DOHH2 (cell line): ENCODE data around the gene LGR5.

Experiments used
- H3F3A ChIP-seq: fragments of 200-600 bp; sonication (generic), shearing (Covaris generic); 2 replicates; pipeline ENCODE4 v1.6.0; 2016; ENCODE audit warnings: antibody characterized with exemption, mild to moderate bottlenecking; ENCODE audit not compliant: control insufficient read depth, insufficient read depth
- H3K27ac ChIP-seq: fragments of 200-600 bp; sonication (generic); 2 replicates; pipeline ENCODE4 v1.5.1; 2014; ENCODE audit warnings: low read depth, mild to moderate bottlenecking, low read length, moderate library complexity
- H3K27me3 ChIP-seq: fragments of 200-600 bp; sonication (generic); 2 replicates; pipeline ENCODE4 v1.6.1; 2014; ENCODE audit warnings: mild to moderate bottlenecking, low read length, mixed read lengths; ENCODE audit not compliant: control insufficient read depth
- H3K36me3 ChIP-seq: fragments of 200-600 bp; sonication (generic); 2 replicates; pipeline ENCODE4 v1.6.1; 2014; ENCODE audit warnings: mild to moderate bottlenecking, low read length, moderate library complexity, mixed read lengths; ENCODE audit not compliant: control insufficient read depth
- H3K4me1 ChIP-seq: fragments of 200-600 bp; sonication (generic); 2 replicates; pipeline ENCODE4 v1.6.1; 2014; ENCODE audit warnings: mild to moderate bottlenecking, low read length, mixed read lengths; ENCODE audit not compliant: control insufficient read depth
- H3K4me2 ChIP-seq: fragments of 200-600 bp; sonication (generic); 2 replicates; pipeline ENCODE4 v1.6.0; 2014; ENCODE audit warnings: mild to moderate bottlenecking, low read length, moderate library complexity
- H3K4me3 ChIP-seq: fragments of 200-600 bp; sonication (generic); 2 replicates; pipeline ENCODE4 v1.5.1; 2014; ENCODE audit warnings: mild to moderate bottlenecking, low read length, mixed read lengths
- H3K79me2 ChIP-seq: fragments of 200-600 bp; sonication (generic); 2 replicates; pipeline ENCODE4 v1.6.1; 2014; ENCODE audit warnings: mild to moderate bottlenecking, low read length, mixed read lengths; ENCODE audit not compliant: control insufficient read depth
- H3K9me2 ChIP-seq: fragments of 200-600 bp; sonication (generic); replicated peaks from 2 replicates; pipeline ENCODE4 v1.6.1; 2014; ENCODE audit warnings: mild to moderate bottlenecking, low read length, mixed read lengths; ENCODE audit not compliant: control insufficient read depth
- H3K9me3 ChIP-seq: fragments of 200-600 bp; sonication (generic); 2 replicates; pipeline ENCODE4 v1.6.1; 2014; ENCODE audit warnings: antibody characterized with exemption, low read length, mixed read lengths; ENCODE audit not compliant: control insufficient read depth, insufficient read depth
- H4K20me1 ChIP-seq: fragments of 200-600 bp; sonication (generic); 2 replicates; pipeline ENCODE4 v1.6.0; 2014; ENCODE audit warnings: low read depth, mild to moderate bottlenecking, antibody characterized with exemption, low read length, moderate library complexity; ENCODE audit not compliant: control insufficient read depth, insufficient read depth
- CTCF ChIP-seq: fragments of 200-600 bp; sonication (generic); IDR thresholded peaks from one replicate; pipeline ENCODE4 v1.5.1; 2014; ENCODE audit warnings: antibody characterized with exemption, mild to moderate bottlenecking, low read depth, low read length; ENCODE audit not compliant: poor library complexity, severe bottlenecking
- EZH2phosphoT487 ChIP-seq: fragments of 200-600 bp; sonication (generic); IDR thresholded peaks from 2 replicates; pipeline ENCODE4 v1.6.1; 2017; ENCODE audit warnings: borderline replicate concordance, mild to moderate bottlenecking, antibody characterized with exemption, low read length, moderate library complexity, mixed read lengths

The LGR5 gene

GRCh38 chr12:71524626-71525025 is 85.0 kb downstream of the LGR5 start:
- no peaks in the 10 kb centered on the region for H4K20me1 ChIP-seq
- no peak for TF ChIP-seq CTCF
- TF ChIP-seq EZH2phosphoT487 = no peak
- H3F3A ChIP-seq = no peaks in the 10 kb centered on the region
- no peaks in the 10 kb centered on the region for H3K9me2 ChIP-seq
- no peaks in the 10 kb centered on the region for H3K4me1 ChIP-seq
- no peak overlapping the region for H3K4me3 ChIP-seq
- no peak overlapping the region for H3K4me2 ChIP-seq
- H3K36me3 ChIP-seq = no peaks in the 10 kb centered on the region
- no peaks in the 10 kb centered on the region for H3K79me2 ChIP-seq
- H3K9me3 ChIP-seq = no peaks in the 10 kb centered on the region
- peaks cover 14% of the 10 kb centered on the region for H3K27me3 ChIP-seq
- H3K27ac ChIP-seq = no peak overlapping the region

GRCh38 chr12:71533703-71534102 is 94.1 kb downstream of the LGR5 start:
- H3F3A ChIP-seq = no peaks in the 10 kb centered on the region
- no peaks in the 10 kb centered on the region for H4K20me1 ChIP-seq
- H3K4me1 ChIP-seq = no peaks in the 10 kb centered on the region
- H3K9me2 ChIP-seq = no peaks in the 10 kb centered on the region
- H3K4me2 ChIP-seq = no peak overlapping the region
- H3K36me3 ChIP-seq = no peaks in the 10 kb centered on the region
- no peak overlapping the region for H3K4me3 ChIP-seq
- TF ChIP-seq EZH2phosphoT487 (no peak), CTCF (no peak)
- no peaks in the 10 kb centered on the region for H3K9me3 ChIP-seq
- H3K79me2 ChIP-seq = no peaks in the 10 kb centered on the region
- no peak overlapping the region for H3K27ac ChIP-seq
- H3K27me3 ChIP-seq = no peaks in the 10 kb centered on the region

- no peaks in the 10 kb centered on the region for H3K36me3 ChIP-seq
- no peak overlapping the region for H3K27ac ChIP-seq
- no peaks in the 10 kb centered on the region for H3K9me2 ChIP-seq
- H3K4me1 ChIP-seq = no peaks in the 10 kb centered on the region
- H3K4me2 ChIP-seq = no peak overlapping the region
- H3K4me3 ChIP-seq = no peak overlapping the region
- H4K20me1 ChIP-seq = no peaks in the 10 kb centered on the region
- H3F3A ChIP-seq = no peaks in the 10 kb centered on the region
- no peaks in the 10 kb centered on the region for H3K27me3 ChIP-seq
- no peak for TF ChIP-seq EZH2phosphoT487
- TF ChIP-seq CTCF = no peak
- H3K79me2 ChIP-seq = no peaks in the 10 kb centered on the region
- H3K9me3 ChIP-seq = no peaks in the 10 kb centered on the region
Measured at GRCh38 chr12:71536279-71536938, 96.8 kb downstream of the LGR5 start.
